Suprapubic skin (tissue), 3 donors: ENCODE measurements around the gene CUL1.

Experiments used
- EP300 ChIP-seq: sonication (generic); formaldehyde crosslinking; IDR thresholded peaks from one replicate; pipeline ENCODE4 v1.6.1; 2017; ENCODE audit warnings: antibody characterized with exemption
- TF ChIP-seq, protein P1 (sequence below), 2 donors: fragments of 200-600 bp in 1 of 2; fragments of 450-650 bp in 1 of 2; sonication (generic) in 1 of 2; IDR thresholded peaks; one replicate each; pipeline ENCODE4 v1.5.1; 2016 to 2019; ENCODE audit warnings: antibody characterized with exemption in 2 of 2, mild to moderate bottlenecking in 1 of 2, moderate library complexity in 1 of 2

DNA sequence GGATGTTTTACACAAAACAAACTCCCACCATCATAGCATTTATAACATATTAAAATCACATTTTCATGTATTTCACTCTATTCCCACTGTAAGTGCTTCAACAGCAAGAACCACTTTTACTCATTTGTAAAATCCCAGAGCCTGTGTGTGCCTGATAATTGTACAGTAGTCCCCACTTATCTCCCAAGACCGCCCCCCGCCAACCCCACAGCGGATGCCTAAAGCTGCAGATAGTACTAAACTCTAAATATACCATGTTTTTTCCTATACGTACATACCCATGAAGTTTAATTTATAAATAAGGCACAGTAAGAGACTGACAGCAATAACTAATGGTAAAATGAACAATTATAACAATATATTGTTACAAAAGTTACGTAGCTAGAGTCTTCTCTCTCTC lies 151.9 kb downstream of the CUL1 start:
- TF ChIP-seq, protein P1, sequence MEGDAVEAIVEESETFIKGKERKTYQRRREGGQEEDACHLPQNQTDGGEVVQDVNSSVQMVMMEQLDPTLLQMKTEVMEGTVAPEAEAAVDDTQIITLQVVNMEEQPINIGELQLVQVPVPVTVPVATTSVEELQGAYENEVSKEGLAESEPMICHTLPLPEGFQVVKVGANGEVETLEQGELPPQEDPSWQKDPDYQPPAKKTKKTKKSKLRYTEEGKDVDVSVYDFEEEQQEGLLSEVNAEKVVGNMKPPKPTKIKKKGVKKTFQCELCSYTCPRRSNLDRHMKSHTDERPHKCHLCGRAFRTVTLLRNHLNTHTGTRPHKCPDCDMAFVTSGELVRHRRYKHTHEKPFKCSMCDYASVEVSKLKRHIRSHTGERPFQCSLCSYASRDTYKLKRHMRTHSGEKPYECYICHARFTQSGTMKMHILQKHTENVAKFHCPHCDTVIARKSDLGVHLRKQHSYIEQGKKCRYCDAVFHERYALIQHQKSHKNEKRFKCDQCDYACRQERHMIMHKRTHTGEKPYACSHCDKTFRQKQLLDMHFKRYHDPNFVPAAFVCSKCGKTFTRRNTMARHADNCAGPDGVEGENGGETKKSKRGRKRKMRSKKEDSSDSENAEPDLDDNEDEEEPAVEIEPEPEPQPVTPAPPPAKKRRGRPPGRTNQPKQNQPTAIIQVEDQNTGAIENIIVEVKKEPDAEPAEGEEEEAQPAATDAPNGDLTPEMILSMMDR (IDR thresholded peaks at IDR 0.05), result no peak
- TF ChIP-seq EP300, result no peak
